Lower lobe of right lung (tissue), 2 donors: ENCODE data around the gene CXCL10. TPM values are rescaled to one million over a fixed set of nuclear protein-coding genes. Genes with fewer than 3 reads are reported as not detected.

ENCODE experiments used
- ATAC-seq, 2 donors: fragments of 200-7000 bp; cut with Tn5 transposase; one replicate each; pipeline ENCODE4 v1.9.1; 2020 to 2022; ENCODE audit warnings: mild to moderate bottlenecking in 2 of 2, moderate library complexity in 2 of 2
- DNase-seq: peaks from one replicate; pipeline ENCODE4 v3.0.0-alpha.2; 2020
- H3K27ac ChIP-seq: fragments of 200-600 bp; one replicate; pipeline ENCODE4 v1.8.0; 2022
- H3K27me3 ChIP-seq: fragments of 200-600 bp; one replicate; pipeline ENCODE4 v1.8.0; 2022; ENCODE audit warnings: low read depth
- H3K36me3 ChIP-seq: fragments of 200-600 bp; one replicate; pipeline ENCODE4 v1.8.0; 2022; ENCODE audit warnings: mild to moderate bottlenecking
- H3K4me1 ChIP-seq: fragments of 200-600 bp; one replicate; pipeline ENCODE4 v1.8.0; 2022
- H3K4me3 ChIP-seq: fragments of 200-600 bp; one replicate; pipeline ENCODE4 v1.8.0; 2022; ENCODE audit warnings: mild to moderate bottlenecking
- H3K9me3 ChIP-seq: fragments of 200-600 bp; one replicate; pipeline ENCODE4 v1.8.0; 2022
- CTCF ChIP-seq: fragments of 200-600 bp; IDR thresholded peaks from one replicate; pipeline ENCODE4 v1.8.0; 2022; ENCODE audit warnings: antibody characterized with exemption, mild to moderate bottlenecking
- intact Hi-C: fragments of 100-400 bp; cut with DNase I; formaldehyde crosslinking; loops from one replicate; pipeline ENCODE4 v1.11.0; 2022
- total RNA-seq: library from RNA; stranded (reverse); fragmentation: NEBNext Ultra II Directional; extraction: Animal tissue kit (Norgen Biotek cat#: 25700); gene quantifications from one replicate; pipeline ENCODE4 v1.2.1, GENCODE V29; 2021
- donor health status: DM: no; HTN: yes; CAD: no; lungs with severe emphysema.

Gene CXCL10
- total RNA-seq, 1 donor from 2014 or later = 3.3 TPM

GRCh38 chr4:75992462-75992861 lies 30.8 kb downstream of the CXCL10 start:
- DNase-seq = no peak
- Histone ChIP-seq H3K9me3 (no peaks in the 10 kb centered on the region), H3K4me3 (no peak overlapping the region), H3K4me1 (peaks cover 21% of the 10 kb centered on the region), H3K27ac (no peak overlapping the region), H3K36me3 (no peaks in the 10 kb centered on the region), H3K27me3 (no peaks in the 10 kb centered on the region)
- no peak for TF ChIP-seq CTCF
- ATAC-seq = no peak
- intact Hi-C loops = loop anchor here (10.0 kb wide), 1 partner anchor 72 kb away; no protein-coding TSS in a partner anchor

- peak; percentile 31 to 58 for ATAC-seq
- intact Hi-C loops = loop anchor here (10.0 kb wide), 1 partner anchor 75 kb away; no protein-coding TSS in a partner anchor
- no peak for DNase-seq
- no peaks in the 10 kb centered on the region for H3K27me3 ChIP-seq
- no peaks in the 10 kb centered on the region for H3K9me3 ChIP-seq
- peak overlapping the region; percentile 82 for H3K4me3 ChIP-seq
- H3K36me3 ChIP-seq = peaks cover 3% of the 10 kb centered on the region
- H3K4me1 ChIP-seq = peaks cover 21% of the 10 kb centered on the region
- peak overlapping the region; percentile 69 for H3K27ac ChIP-seq
- no peak for TF ChIP-seq CTCF
Measured at GRCh38 chr4:75989846-75990528, 33.3 kb downstream of the CXCL10 start.

- no peaks in the 10 kb centered on the region for H3K27me3 ChIP-seq
- no peak for ATAC-seq
- peaks cover 30% of the 10 kb centered on the region for H3K36me3 ChIP-seq
- intact Hi-C loops = no loop called here
- no peak for TF ChIP-seq CTCF
- no peak overlapping the region for H3K4me3 ChIP-seq
- H3K27ac ChIP-seq = no peak overlapping the region
- peaks cover 17% of the 10 kb centered on the region for H3K4me1 ChIP-seq
- no peaks in the 10 kb centered on the region for H3K9me3 ChIP-seq
- no peak for DNase-seq
Measured at GRCh38 chr4:75985116-75985515, 38.2 kb downstream of the CXCL10 start.

- H3K36me3 ChIP-seq = peaks cover 72% of the 10 kb centered on the region
- ATAC-seq = no peak
- DNase-seq = no peak
Measured at GRCh38 chr4:75980576-75980975, 42.7 kb downstream of the CXCL10 start.

GRCh38 chr4:75976177-75976576 lies 47.1 kb downstream of the CXCL10 start:
- intact Hi-C loops = no loop called here
- no peak overlapping the region for H3K27ac ChIP-seq
- peaks cover 99% of the 10 kb centered on the region for H3K36me3 ChIP-seq

More at GRCh38 chr4:75980576-75980975, 42.7 kb downstream of the CXCL10 start:
- Histone ChIP-seq H3K9me3 (peaks cover 6% of the 10 kb centered on the region), H3K27me3 (no peaks in the 10 kb centered on the region), H3K4me1 (no peaks in the 10 kb centered on the region), H3K4me3 (no peak overlapping the region), H3K27ac (no peak overlapping the region)
- intact Hi-C loops = no loop called here
- TF ChIP-seq CTCF = no peak

More at GRCh38 chr4:75976177-75976576, 47.1 kb downstream of the CXCL10 start:
- H3K27me3 ChIP-seq = no peaks in the 10 kb centered on the region
- H3K4me3 ChIP-seq = no peak overlapping the region
- H3K9me3 ChIP-seq = peaks cover 6% of the 10 kb centered on the region
- DNase-seq (no peak), ATAC-seq (no peak)
- no peak for TF ChIP-seq CTCF
- no peaks in the 10 kb centered on the region for H3K4me1 ChIP-seq
